ENCODE data around the gene ZNF583.

Gene ZNF583

DNA sequence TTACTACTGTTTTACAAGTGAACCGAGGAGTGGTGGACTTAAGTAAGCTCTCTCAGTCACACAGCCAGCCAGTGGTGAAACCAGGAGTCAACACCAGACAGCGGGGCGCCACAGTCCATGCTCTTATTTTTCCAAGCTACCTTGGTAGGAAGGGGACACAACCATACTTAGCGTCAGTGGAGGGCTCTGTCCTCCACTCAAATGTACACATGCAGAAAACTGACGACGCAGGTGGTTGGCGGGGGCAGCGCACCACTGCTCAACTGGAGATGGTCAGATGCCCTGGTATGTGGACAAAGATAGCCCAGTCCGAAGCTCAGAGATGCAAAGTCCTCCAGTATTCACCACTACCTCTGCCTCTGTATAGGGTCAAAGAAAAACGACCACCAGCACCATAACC is 72.0 kb downstream of the ZNF583 start:
- no peak for DNase-seq

Data from activated CD4-positive, alpha-beta T cell treated with anti-CD3 and anti-CD28 coated beads, Interleukin-2, amount 50 U/mL, for 4 hours (primary cell).